Esophagus muscularis mucosa (tissue), 4 donors: ENCODE measurements around the gene INPP5J.

Experiments used
- EP300 ChIP-seq: sonication (generic); formaldehyde crosslinking; IDR thresholded peaks from one replicate; pipeline ENCODE4 v1.6.1; 2017; ENCODE audit warnings: antibody characterized with exemption
- POLR2A ChIP-seq: fragments of 450-650 bp; IDR thresholded peaks from one replicate; pipeline ENCODE4 v1.6.1; 2017; ENCODE audit warnings: antibody characterized with exemption, moderate library complexity, mild to moderate bottlenecking, low read depth
- POLR2AphosphoS5 ChIP-seq, 2 donors: sonication (generic); formaldehyde crosslinking; IDR thresholded peaks; one replicate each; pipeline ENCODE4 v1.6.1; 2017; ENCODE audit warnings: antibody characterized with exemption in 2 of 2
- TF ChIP-seq, protein P1 (sequence below), 3 experiments: fragments of 200-600 bp in 2 of 3; fragments of 450-650 bp in 1 of 3; sonication (generic) in 2 of 3; IDR thresholded peaks; one replicate each; pipeline ENCODE4 v1.5.1; 2017 to 2019; ENCODE audit warnings: antibody characterized with exemption in 3 of 3, mild to moderate bottlenecking in 2 of 3, moderate library complexity in 1 of 3

DNA sequence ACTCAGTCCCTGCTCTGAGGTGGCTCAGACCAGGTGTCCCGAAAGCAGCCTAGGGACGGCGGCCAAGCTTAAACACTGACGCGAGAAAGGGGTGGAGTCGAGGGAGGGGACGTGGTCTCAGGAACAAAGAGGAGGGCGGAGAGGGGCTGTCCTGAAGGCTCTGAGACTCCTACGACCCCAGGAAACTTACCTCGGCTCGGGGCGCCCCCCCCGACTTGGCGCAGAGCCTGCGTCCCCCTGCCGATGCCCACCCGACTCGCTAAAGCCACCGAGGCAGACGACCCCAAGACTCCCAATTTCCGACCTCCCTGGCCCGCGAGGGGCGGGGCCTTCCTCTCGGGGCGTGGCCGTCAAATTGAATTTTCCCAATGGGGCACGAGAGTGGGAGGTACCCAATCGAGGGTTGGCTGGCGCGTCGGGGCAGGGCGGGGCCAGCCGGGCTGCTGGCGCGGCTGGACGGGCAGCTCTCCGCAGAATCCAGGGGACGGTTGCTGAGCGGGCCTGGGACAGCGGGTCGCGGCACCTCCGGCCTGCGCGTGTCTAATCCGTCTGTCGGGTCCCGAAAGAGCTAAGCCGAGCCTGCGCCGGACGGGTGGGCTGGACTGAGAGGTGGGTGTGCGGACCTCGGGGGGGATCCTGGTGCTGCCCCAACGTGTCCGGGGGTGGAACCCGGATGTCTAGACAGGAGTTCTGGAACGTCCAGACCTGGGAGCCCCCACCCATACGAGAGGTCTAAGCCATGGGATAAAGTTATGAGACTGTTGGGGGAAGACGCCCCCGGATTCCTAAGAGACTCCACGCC is 41.7 kb upstream of the INPP5J start, which contains the start of gene SMTN:
- TF ChIP-seq, protein P1, sequence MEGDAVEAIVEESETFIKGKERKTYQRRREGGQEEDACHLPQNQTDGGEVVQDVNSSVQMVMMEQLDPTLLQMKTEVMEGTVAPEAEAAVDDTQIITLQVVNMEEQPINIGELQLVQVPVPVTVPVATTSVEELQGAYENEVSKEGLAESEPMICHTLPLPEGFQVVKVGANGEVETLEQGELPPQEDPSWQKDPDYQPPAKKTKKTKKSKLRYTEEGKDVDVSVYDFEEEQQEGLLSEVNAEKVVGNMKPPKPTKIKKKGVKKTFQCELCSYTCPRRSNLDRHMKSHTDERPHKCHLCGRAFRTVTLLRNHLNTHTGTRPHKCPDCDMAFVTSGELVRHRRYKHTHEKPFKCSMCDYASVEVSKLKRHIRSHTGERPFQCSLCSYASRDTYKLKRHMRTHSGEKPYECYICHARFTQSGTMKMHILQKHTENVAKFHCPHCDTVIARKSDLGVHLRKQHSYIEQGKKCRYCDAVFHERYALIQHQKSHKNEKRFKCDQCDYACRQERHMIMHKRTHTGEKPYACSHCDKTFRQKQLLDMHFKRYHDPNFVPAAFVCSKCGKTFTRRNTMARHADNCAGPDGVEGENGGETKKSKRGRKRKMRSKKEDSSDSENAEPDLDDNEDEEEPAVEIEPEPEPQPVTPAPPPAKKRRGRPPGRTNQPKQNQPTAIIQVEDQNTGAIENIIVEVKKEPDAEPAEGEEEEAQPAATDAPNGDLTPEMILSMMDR (IDR thresholded peaks at IDR 0.05) = no peak
- TF ChIP-seq POLR2AphosphoS5 (IDR thresholded peaks at IDR 0.05) = peak in 1 of 2 donors; percentile 99
- peak; percentile 97 for TF ChIP-seq POLR2A
- no peak for TF ChIP-seq EP300
